Loucy (cell line): ENCODE measurements around the gene PEAK1.

Experiments used
- H2AFZ ChIP-seq: fragments of 200-600 bp; sonication (generic); 2 replicates; pipeline ENCODE4 v1.6.0; 2016; ENCODE audit warnings: antibody characterized with exemption, mild to moderate bottlenecking, low read length, moderate library complexity
- H3F3A ChIP-seq: fragments of 200-600 bp; 2 replicates; pipeline ENCODE4 v1.6.0; 2016; ENCODE audit warnings: antibody characterized with exemption, low read depth, mild to moderate bottlenecking
- H3K27me3 ChIP-seq: fragments of 200-600 bp; sonication (generic); 2 replicates; pipeline ENCODE4 v1.6.1; 2014; ENCODE audit warnings: low read length, mild to moderate bottlenecking; ENCODE audit not compliant: insufficient read depth, poor library complexity, severe bottlenecking
- H3K36me3 ChIP-seq: fragments of 200-600 bp; sonication (generic); 2 replicates; pipeline ENCODE4 v1.6.1; 2016; ENCODE audit warnings: low read length; ENCODE audit not compliant: insufficient read depth
- H3K4me1 ChIP-seq: fragments of 200-600 bp; sonication (generic); 2 replicates; pipeline ENCODE4 v1.5.1; 2014; ENCODE audit warnings: low read length, mild to moderate bottlenecking; ENCODE audit not compliant: insufficient read depth, poor library complexity, severe bottlenecking
- H3K4me2 ChIP-seq: fragments of 200-600 bp; sonication (generic); 2 replicates; pipeline ENCODE4 v1.6.0; 2014; ENCODE audit warnings: antibody characterized with exemption, low read length, low read depth, mild to moderate bottlenecking; ENCODE audit not compliant: poor library complexity, severe bottlenecking
- H3K4me3 ChIP-seq: fragments of 200-600 bp; sonication (generic); 2 replicates; pipeline ENCODE4 v1.5.1; 2014; ENCODE audit warnings: low read length, mild to moderate bottlenecking, mixed read lengths; ENCODE audit not compliant: poor library complexity, severe bottlenecking
- H3K79me2 ChIP-seq: fragments of 200-600 bp; sonication (generic); 2 replicates; pipeline ENCODE4 v1.6.1; 2014; ENCODE audit warnings: low read length; ENCODE audit not compliant: insufficient read depth
- H3K9ac ChIP-seq: fragments of 200-600 bp; sonication (generic); 2 replicates; pipeline ENCODE4 v1.6.0; 2014; ENCODE audit warnings: mild to moderate bottlenecking, low read depth, low read length, moderate library complexity; ENCODE audit not compliant: poor library complexity, severe bottlenecking
- H3K9me2 ChIP-seq: fragments of 200-600 bp; sonication (generic); replicated peaks from 2 replicates; pipeline ENCODE4 v1.6.1; 2016; ENCODE audit warnings: low read depth, low read length, mixed read lengths
- H3K9me3 ChIP-seq: fragments of 200-600 bp; sonication (generic); 2 replicates; pipeline ENCODE4 v1.6.1; 2014; ENCODE audit warnings: mild to moderate bottlenecking, antibody characterized with exemption, low read length, low read depth; ENCODE audit not compliant: insufficient read depth
- H4K20me1 ChIP-seq: fragments of 200-600 bp; sonication (generic); 2 replicates; pipeline ENCODE4 v1.6.0; 2014; ENCODE audit warnings: antibody characterized with exemption, low read length, mild to moderate bottlenecking; ENCODE audit not compliant: insufficient read depth, poor library complexity, severe bottlenecking
- EZH2phosphoT487 ChIP-seq: fragments of 200-600 bp; IDR thresholded peaks from 2 replicates; pipeline ENCODE4 v1.6.1; 2018; ENCODE audit warnings: antibody characterized with exemption, mild to moderate bottlenecking, moderate library complexity, borderline replicate concordance
- TF ChIP-seq, protein P1 (sequence below): fragments of 200-600 bp; sonication (generic); conservative IDR thresholded peaks from 2 replicates; pipeline ENCODE4 v1.5.1; 2014; ENCODE audit warnings: mild to moderate bottlenecking, antibody characterized with exemption, low read length

Gene PEAK1

GRCh38 chr15:77457905-77458265 lies 38.0 kb upstream of the PEAK1 start:
- no peaks in the 10 kb centered on the region for H3K9me2 ChIP-seq
- no peaks in the 10 kb centered on the region for H3K79me2 ChIP-seq
- peaks cover 17% of the 10 kb centered on the region for H3K4me1 ChIP-seq
- H3K4me2 ChIP-seq = peak overlapping the region; percentile 53
- no peaks in the 10 kb centered on the region for H3K27me3 ChIP-seq
- H3F3A ChIP-seq = 0 out of 2 replicates have a peak, but pooled peaks cover 4% of the 10 kb centered on the region
- H4K20me1 ChIP-seq = no peaks in the 10 kb centered on the region
- H3K9ac ChIP-seq = no peak overlapping the region
- no peak overlapping the region for H2AFZ ChIP-seq
- peaks cover 31% of the 10 kb centered on the region; the same call in 1 of the 2 replicates for H3K36me3 ChIP-seq
- no peaks in the 10 kb centered on the region for H3K9me3 ChIP-seq
- TF ChIP-seq, protein P1, sequence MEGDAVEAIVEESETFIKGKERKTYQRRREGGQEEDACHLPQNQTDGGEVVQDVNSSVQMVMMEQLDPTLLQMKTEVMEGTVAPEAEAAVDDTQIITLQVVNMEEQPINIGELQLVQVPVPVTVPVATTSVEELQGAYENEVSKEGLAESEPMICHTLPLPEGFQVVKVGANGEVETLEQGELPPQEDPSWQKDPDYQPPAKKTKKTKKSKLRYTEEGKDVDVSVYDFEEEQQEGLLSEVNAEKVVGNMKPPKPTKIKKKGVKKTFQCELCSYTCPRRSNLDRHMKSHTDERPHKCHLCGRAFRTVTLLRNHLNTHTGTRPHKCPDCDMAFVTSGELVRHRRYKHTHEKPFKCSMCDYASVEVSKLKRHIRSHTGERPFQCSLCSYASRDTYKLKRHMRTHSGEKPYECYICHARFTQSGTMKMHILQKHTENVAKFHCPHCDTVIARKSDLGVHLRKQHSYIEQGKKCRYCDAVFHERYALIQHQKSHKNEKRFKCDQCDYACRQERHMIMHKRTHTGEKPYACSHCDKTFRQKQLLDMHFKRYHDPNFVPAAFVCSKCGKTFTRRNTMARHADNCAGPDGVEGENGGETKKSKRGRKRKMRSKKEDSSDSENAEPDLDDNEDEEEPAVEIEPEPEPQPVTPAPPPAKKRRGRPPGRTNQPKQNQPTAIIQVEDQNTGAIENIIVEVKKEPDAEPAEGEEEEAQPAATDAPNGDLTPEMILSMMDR = no peak
- TF ChIP-seq EZH2phosphoT487 = no peak
- H3K4me3 ChIP-seq = peak overlapping the region; percentile 24

- peaks cover 17% of the 10 kb centered on the region for H3K4me1 ChIP-seq
- H3K4me3 ChIP-seq = peak overlapping the region; percentile 24
- H3K36me3 ChIP-seq = peaks cover 28% of the 10 kb centered on the region; the same call in 1 of the 2 replicates
- no peak for TF ChIP-seq EZH2phosphoT487
- TF ChIP-seq, protein P1 = no peak
- H3K79me2 ChIP-seq = no peaks in the 10 kb centered on the region
- H3K9me2 ChIP-seq = no peaks in the 10 kb centered on the region
- 0 out of 2 replicates have a peak, but pooled peaks cover 4% of the 10 kb centered on the region for H3F3A ChIP-seq
- H4K20me1 ChIP-seq = no peaks in the 10 kb centered on the region
- peak overlapping the region; percentile 53 for H3K4me2 ChIP-seq
- H3K9me3 ChIP-seq = no peaks in the 10 kb centered on the region
- H3K27me3 ChIP-seq = no peaks in the 10 kb centered on the region
- no peak overlapping the region for H3K9ac ChIP-seq
- H2AFZ ChIP-seq = no peak overlapping the region
These were observed 37.4 kb upstream of the PEAK1 start for GRCh38 chr15:77457191-77457904.

DNA sequence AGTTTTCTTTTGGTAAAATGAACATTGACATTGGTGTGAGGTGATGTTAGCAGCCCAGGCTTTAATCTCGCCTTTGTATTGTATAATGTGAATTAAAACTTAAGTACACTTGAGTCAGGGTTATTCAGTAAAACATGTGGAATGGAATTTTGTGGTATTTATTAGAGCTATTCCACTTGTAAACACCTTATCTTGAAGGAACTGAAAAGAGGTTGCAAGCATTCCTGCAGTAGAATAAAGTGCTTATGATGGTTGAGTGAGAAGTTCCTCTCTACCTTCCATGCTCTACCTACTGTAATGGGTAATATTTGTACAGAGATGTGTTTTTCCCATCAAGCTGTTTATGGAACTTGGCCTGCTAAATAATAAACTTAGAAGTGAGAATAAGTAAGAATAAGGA lies 36.8 kb upstream of the PEAK1 start:
- H3K9ac ChIP-seq = no peak overlapping the region
- no peaks in the 10 kb centered on the region for H4K20me1 ChIP-seq
- no peaks in the 10 kb centered on the region for H3K27me3 ChIP-seq
- H3K79me2 ChIP-seq = no peaks in the 10 kb centered on the region
- no peaks in the 10 kb centered on the region for H3K9me2 ChIP-seq
- H3K36me3 ChIP-seq = peaks cover 22% of the 10 kb centered on the region; the same call in 1 of the 2 replicates
- 0 out of 2 replicates have a peak, but pooled peaks cover 4% of the 10 kb centered on the region for H3F3A ChIP-seq
- peak overlapping the region; percentile 53 for H3K4me2 ChIP-seq
- no peak overlapping the region for H3K4me3 ChIP-seq
- TF ChIP-seq, protein P1 = no peak
- no peak for TF ChIP-seq EZH2phosphoT487
- no peaks in the 10 kb centered on the region for H3K9me3 ChIP-seq
- peaks cover 17% of the 10 kb centered on the region for H3K4me1 ChIP-seq
- H2AFZ ChIP-seq = no peak overlapping the region
